Trophoblast cell (in vitro differentiated cells and primary cell): ENCODE measurements around the gene TLCD1.

Experiments
- DNase-seq, 2 donors: peaks; one replicate each; pipeline ENCODE4 v3.0.0-alpha.2; 2016
- H2AFZ ChIP-seq: 2 replicates; pipeline ENCODE4 v1.6.1; 2013; ENCODE audit warnings: low read length, moderate library complexity, mild to moderate bottlenecking; ENCODE audit not compliant: insufficient read depth, poor library complexity
- H2AK5ac ChIP-seq: 2 replicates; pipeline ENCODE4 v1.6.1; 2013; ENCODE audit warnings: mild to moderate bottlenecking, low read length
- H2BK120ac ChIP-seq: 2 replicates; pipeline ENCODE4 v1.6.1; 2013; ENCODE audit warnings: low read length, mild to moderate bottlenecking, moderate library complexity; ENCODE audit not compliant: insufficient read depth, poor library complexity
- H2BK12ac ChIP-seq: 2 replicates; pipeline ENCODE4 v1.6.1; 2013; ENCODE audit warnings: mild to moderate bottlenecking, low read length, moderate library complexity
- H2BK5ac ChIP-seq: 2 replicates; pipeline ENCODE4 v1.6.1; 2013; ENCODE audit warnings: low read length, low read depth, moderate library complexity, mild to moderate bottlenecking; ENCODE audit not compliant: poor library complexity
- H3K14ac ChIP-seq: 2 replicates; pipeline ENCODE4 v1.6.1; 2013; ENCODE audit warnings: mild to moderate bottlenecking, low read length
- H3K18ac ChIP-seq: 2 replicates; pipeline ENCODE4 v1.6.1; 2013; ENCODE audit warnings: mild to moderate bottlenecking, low read length
- H3K23ac ChIP-seq: 2 replicates; pipeline ENCODE4 v1.6.1; 2013; ENCODE audit warnings: low read length
- H3K27ac ChIP-seq: 2 replicates; pipeline ENCODE4 v1.5.1; 2013; ENCODE audit warnings: low read depth, mild to moderate bottlenecking, inconsistent platforms, low read length, moderate library complexity
- H3K27me3 ChIP-seq: 2 replicates; pipeline ENCODE4 v1.6.1; 2013; ENCODE audit warnings: inconsistent platforms, mild to moderate bottlenecking, low read length, moderate library complexity; ENCODE audit not compliant: insufficient read depth
- H3K36me3 ChIP-seq, 2 experiments: 1 replicate in 1 of 2; 2 replicates in 1 of 2; pipeline ENCODE4 v1.6.1; 2013; ENCODE audit warnings: low read length in 2 of 2, mild to moderate bottlenecking in 2 of 2, moderate library complexity in 1 of 2; ENCODE audit not compliant: insufficient read depth in 2 of 2, control insufficient read depth in 1 of 2
- H3K4ac ChIP-seq: 2 replicates; pipeline ENCODE4 v1.6.1; 2013; ENCODE audit warnings: low read depth, mild to moderate bottlenecking, low read length, moderate library complexity
- H3K4me1 ChIP-seq, 2 experiments: 1 replicate in 1 of 2; 2 replicates in 1 of 2; pipeline ENCODE4 v1.6.1; 2013; ENCODE audit warnings: low read length in 2 of 2, mild to moderate bottlenecking in 2 of 2, moderate library complexity in 1 of 2; ENCODE audit not compliant: insufficient read depth in 2 of 2, control insufficient read depth in 1 of 2
- H3K4me2 ChIP-seq: 2 replicates; pipeline ENCODE4 v1.6.1; 2013; ENCODE audit warnings: inconsistent platforms, mild to moderate bottlenecking, low read length, moderate library complexity
- H3K4me3 ChIP-seq: 2 replicates; pipeline ENCODE4 v1.5.1; 2013; ENCODE audit warnings: mild to moderate bottlenecking, low read depth, low read length, inconsistent platforms
- H3K79me1 ChIP-seq: one replicate; pipeline ENCODE4 v1.6.1; 2013; ENCODE audit warnings: low read length
- H3K79me2 ChIP-seq: 2 replicates; pipeline ENCODE4 v1.6.1; 2013; ENCODE audit warnings: low read length, mild to moderate bottlenecking; ENCODE audit not compliant: control insufficient read depth, insufficient read depth, poor library complexity
- H3K9ac ChIP-seq: 2 replicates; pipeline ENCODE4 v1.6.1; 2013; ENCODE audit warnings: mild to moderate bottlenecking, low read length
- H3K9me3 ChIP-seq: 2 replicates; pipeline ENCODE4 v1.6.1; 2013; ENCODE audit warnings: low read depth, mild to moderate bottlenecking, control low read depth, inconsistent platforms, low read length; ENCODE audit not compliant: insufficient read depth
- H4K12ac ChIP-seq: 2 replicates; pipeline ENCODE4 v1.6.1; 2013; ENCODE audit warnings: low read depth, mild to moderate bottlenecking, low read length, moderate library complexity
- H4K8ac ChIP-seq: 2 replicates; pipeline ENCODE4 v1.6.1; 2013; ENCODE audit warnings: low read depth, mild to moderate bottlenecking, low read length, moderate library complexity
- H4K91ac ChIP-seq: one replicate; pipeline ENCODE4 v1.6.1; 2013; ENCODE audit warnings: low read depth, mild to moderate bottlenecking, low read length, moderate library complexity
- WGBS: extraction: QIAGEN DNeasy Blood & Tissue Kit; methylation state at CpG from one replicate; pipeline ENCODE4 v1.1.7; 2013; ENCODE audit warnings: missing lambda C conversion rate; ENCODE audit not compliant: insufficient read length, insufficient coverage; ENCODE audit errors: extremely low coverage; 5-methylcytosine and 5-hydroxymethylcytosine counted together

Gene TLCD1

DNA sequence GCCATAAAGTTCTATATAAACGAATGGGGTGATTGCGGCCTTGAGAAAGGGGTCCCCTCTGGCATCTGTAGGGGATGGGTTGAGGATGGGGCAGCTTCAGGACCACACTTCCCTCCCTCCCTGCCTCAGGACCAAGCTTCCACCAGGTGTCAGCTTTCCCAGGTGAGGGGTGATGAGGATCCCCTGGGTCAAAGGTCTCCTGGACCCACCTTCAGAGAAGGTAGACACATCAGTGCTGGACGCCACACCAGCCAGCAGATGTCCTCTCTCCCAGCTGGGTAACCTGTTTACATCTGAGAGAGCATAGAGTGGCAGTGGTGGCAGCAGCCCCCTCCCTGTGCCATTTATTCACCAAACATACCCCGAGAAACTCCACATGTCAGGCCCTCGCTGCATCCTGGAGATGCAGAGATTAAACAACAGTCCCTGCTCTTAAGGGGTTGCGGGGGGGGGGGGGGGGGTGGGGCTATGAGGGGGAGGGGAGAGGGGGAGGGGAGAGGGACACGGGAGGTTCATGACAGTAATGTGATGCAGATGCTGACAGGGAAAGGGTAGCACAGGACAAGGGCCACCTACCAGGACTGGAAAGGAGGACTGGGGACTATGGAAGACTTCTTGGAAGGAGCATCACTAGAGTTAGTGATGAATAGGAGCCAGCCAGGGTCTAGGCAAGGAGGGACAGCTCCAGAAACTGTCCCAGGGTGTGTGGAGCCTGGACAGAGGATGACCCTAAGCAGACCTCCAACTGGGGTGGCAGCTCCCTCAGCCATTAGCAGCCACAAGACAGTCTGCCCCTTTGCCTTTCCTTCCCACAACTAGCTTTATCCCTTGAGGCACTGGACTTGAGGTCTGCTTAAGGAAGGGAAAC is 19.3 kb downstream of the TLCD1 start:
- no peak overlapping the region for H2AFZ ChIP-seq
- no peak overlapping the region for H4K91ac ChIP-seq
- no peak overlapping the region for H3K23ac ChIP-seq
- H3K79me1 ChIP-seq, result peaks cover 11% of the 10 kb centered on the region
- H3K14ac ChIP-seq, result no peak overlapping the region
- no peaks in the 10 kb centered on the region for H3K9me3 ChIP-seq
- no peak overlapping the region for H3K27ac ChIP-seq
- H3K36me3 ChIP-seq, result peaks cover 30 to 42% of the 10 kb centered on the region in 2 experiments
- no peak overlapping the region for H3K4me2 ChIP-seq
- H3K4me3 ChIP-seq, result no peak overlapping the region
- DNase-seq, result no peak
- no peak overlapping the region for H3K18ac ChIP-seq
- no peak overlapping the region for H2AK5ac ChIP-seq
- peaks cover 7% of the 10 kb centered on the region for H3K79me2 ChIP-seq
- no peak overlapping the region for H3K4ac ChIP-seq
- H4K8ac ChIP-seq, result no peak overlapping the region
- H3K4me1 ChIP-seq, result peaks cover 3 to 4% of the 10 kb centered on the region in 2 experiments
- no peak overlapping the region for H2BK12ac ChIP-seq
- H3K9ac ChIP-seq, result no peak overlapping the region
- H3K27me3 ChIP-seq, result no peaks in the 10 kb centered on the region
- WGBS, result no CpG with 5 or more reads among the region's 7 CpGs
- no peak overlapping the region for H2BK5ac ChIP-seq
- H4K12ac ChIP-seq, result no peak overlapping the region
- no peak overlapping the region for H2BK120ac ChIP-seq

DNA sequence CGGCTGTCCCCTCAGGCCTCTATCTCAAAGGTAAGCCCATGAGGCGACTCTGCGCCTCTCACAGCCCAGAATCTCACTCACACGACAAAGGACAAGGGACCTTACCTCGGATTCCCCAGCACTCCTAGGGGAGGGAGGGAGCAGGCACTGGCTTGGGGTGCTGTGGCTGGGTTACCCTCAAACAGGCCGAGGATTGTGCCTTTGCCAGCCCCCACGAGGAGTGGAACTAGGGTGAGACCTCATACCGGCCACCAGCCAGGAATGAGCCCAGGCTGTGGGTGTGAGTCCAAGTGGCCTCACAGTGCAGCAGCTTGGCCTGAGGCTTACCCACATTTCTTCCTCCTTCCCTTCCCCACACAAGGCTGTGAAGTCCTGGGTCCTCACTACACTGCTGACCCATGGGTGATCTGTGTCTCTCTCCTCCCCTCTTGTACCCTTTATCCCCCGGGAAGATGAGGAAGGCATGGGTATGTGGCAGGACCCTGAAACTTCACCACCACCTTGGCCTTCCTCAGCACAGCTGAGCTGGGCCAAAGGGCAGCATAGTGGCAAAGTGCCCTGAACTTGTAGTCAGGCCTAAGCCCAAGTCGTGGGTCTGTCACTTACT is 20.2 kb downstream of the TLCD1 start:
- DNase-seq, result no peak
- Histone ChIP-seq H3K4me3 (no peak overlapping the region), H2BK12ac (no peak overlapping the region), H4K12ac (no peak overlapping the region), H2AFZ (no peak overlapping the region), H3K79me1 (peaks cover 4% of the 10 kb centered on the region), H4K91ac (no peak overlapping the region), H2AK5ac (no peak overlapping the region), H3K4ac (no peak overlapping the region), H2BK120ac (no peak overlapping the region), H3K9me3 (no peaks in the 10 kb centered on the region), H3K4me2 (no peak overlapping the region), H3K36me3 (peaks cover 39 to 50% of the 10 kb centered on the region in 2 experiments), H3K27ac (no peak overlapping the region), H3K79me2 (peaks cover 4% of the 10 kb centered on the region), H3K14ac (no peak overlapping the region), H3K4me1 (peaks cover 2 to 4% of the 10 kb centered on the region in 2 experiments), H3K9ac (no peak overlapping the region), H3K18ac (no peak overlapping the region), H4K8ac (no peak overlapping the region), H3K27me3 (no peaks in the 10 kb centered on the region), H3K23ac (no peak overlapping the region), H2BK5ac (no peak overlapping the region)
- WGBS, result no CpG with 5 or more reads among the region's 10 CpGs

DNA sequence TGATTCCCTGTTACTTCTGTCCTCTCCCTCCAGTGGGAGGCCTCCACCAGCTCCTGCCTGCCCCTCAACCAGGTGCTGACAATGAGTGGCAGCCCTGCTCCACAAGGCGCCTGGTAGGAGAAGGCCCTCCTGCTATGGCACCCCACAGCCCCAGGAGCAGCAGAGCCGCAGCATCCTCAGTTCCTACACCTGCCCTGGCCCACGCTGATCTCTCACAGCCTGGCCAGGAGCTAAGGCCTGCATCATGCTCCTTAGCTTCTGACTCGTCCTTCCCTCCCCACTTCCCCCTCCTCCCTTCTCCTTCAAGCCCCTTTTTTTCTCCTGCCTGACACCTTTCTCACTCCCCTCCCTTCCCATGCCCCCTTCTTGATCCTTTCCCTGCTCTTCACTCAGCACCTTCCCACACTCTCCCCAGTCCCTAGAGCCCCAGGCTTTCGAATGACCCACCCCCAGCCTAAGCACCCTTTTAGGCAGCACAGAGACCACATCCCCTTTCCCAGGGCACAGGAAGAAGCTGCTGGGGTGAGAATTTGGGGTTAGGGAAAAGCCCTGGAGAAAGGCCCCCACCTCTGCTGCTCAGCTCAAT is 20.9 kb downstream of the TLCD1 start:
- no peak overlapping the region for H2AK5ac ChIP-seq
- no peak overlapping the region for H4K12ac ChIP-seq
- no peak overlapping the region for H3K14ac ChIP-seq
- H3K4me2 ChIP-seq, result no peak overlapping the region
- H2AFZ ChIP-seq, result no peak overlapping the region
- no peaks in the 10 kb centered on the region for H3K27me3 ChIP-seq
- H2BK12ac ChIP-seq, result no peak overlapping the region
- no peaks in the 10 kb centered on the region for H3K79me2 ChIP-seq
- no peak overlapping the region for H3K4ac ChIP-seq
- peaks cover 2 to 4% of the 10 kb centered on the region in 2 experiments for H3K4me1 ChIP-seq
- H2BK5ac ChIP-seq, result no peak overlapping the region
- no peaks in the 10 kb centered on the region for H3K9me3 ChIP-seq
- H3K36me3 ChIP-seq, result peaks cover 46 to 57% of the 10 kb centered on the region in 2 experiments
- no peak overlapping the region for H3K18ac ChIP-seq
- no peak overlapping the region for H3K4me3 ChIP-seq
- no peak overlapping the region for H3K9ac ChIP-seq
- no peak overlapping the region for H4K91ac ChIP-seq
- no peak overlapping the region for H3K23ac ChIP-seq
- no peak for DNase-seq
- H2BK120ac ChIP-seq, result no peak overlapping the region
- no peak overlapping the region for H4K8ac ChIP-seq
- no peak overlapping the region for H3K27ac ChIP-seq
- WGBS, result no CpG with 5 or more reads among the region's 5 CpGs
- H3K79me1 ChIP-seq, result no peaks in the 10 kb centered on the region

DNA sequence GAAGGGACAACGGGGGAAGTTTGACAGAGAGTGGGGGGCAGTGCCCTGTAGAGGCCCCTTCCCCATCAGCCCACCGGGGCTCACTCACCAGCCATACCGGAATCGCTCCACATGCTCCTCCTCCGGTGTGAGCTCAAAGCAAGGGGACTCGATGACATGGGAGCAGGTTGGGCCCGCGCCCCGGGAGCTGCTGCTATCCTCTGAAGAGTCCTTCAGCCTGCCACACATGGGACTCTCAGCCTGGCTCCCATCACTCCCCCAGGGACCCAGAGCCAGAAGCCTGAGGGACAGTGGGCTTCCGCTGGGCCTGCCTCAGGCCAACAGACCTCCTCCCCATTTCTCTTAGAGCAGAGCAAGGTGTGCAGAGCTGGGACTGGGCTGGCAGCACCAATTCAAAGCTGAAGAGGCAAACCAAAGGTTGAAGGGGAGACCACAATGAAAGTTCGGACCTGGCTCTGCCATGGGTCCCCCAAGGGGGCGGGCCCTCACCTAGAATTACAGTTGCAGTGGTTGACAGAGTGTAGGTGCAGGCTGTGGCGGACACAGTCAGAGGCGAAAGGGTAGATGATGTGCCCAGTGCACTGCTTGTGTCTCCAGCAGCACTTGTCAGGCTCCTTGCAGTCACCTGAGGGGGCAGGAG is 21.7 kb downstream of the TLCD1 start:
- H4K8ac ChIP-seq, result no peak overlapping the region
- no peak overlapping the region for H3K4ac ChIP-seq
- H3K4me3 ChIP-seq, result no peak overlapping the region
- H4K12ac ChIP-seq, result no peak overlapping the region
- no peaks in the 10 kb centered on the region for H3K27me3 ChIP-seq
- no peaks in the 10 kb centered on the region for H3K79me1 ChIP-seq
- H3K9me3 ChIP-seq, result no peaks in the 10 kb centered on the region
- no peaks in the 10 kb centered on the region for H3K4me1 ChIP-seq
- WGBS, result no CpG with 5 or more reads among the region's 14 CpGs
- peaks cover 54 to 65% of the 10 kb centered on the region in 2 experiments for H3K36me3 ChIP-seq
- no peak overlapping the region for H3K14ac ChIP-seq
- H3K4me2 ChIP-seq, result no peak overlapping the region
- H2BK120ac ChIP-seq, result no peak overlapping the region
- no peak overlapping the region for H3K9ac ChIP-seq
- H2BK5ac ChIP-seq, result no peak overlapping the region
- no peak overlapping the region for H4K91ac ChIP-seq
- H3K23ac ChIP-seq, result no peak overlapping the region
- H2AK5ac ChIP-seq, result no peak overlapping the region
- H3K18ac ChIP-seq, result no peak overlapping the region
- H2AFZ ChIP-seq, result no peak overlapping the region
- no peaks in the 10 kb centered on the region for H3K79me2 ChIP-seq
- no peak overlapping the region for H3K27ac ChIP-seq
- DNase-seq, result no peak
- H2BK12ac ChIP-seq, result no peak overlapping the region
